HepG2 (cell line): Measurements from ENCODE around the gene CDC6. TPM values are rescaled to one million over a fixed set of nuclear protein-coding genes. Genes with fewer than 3 reads are reported as not detected.

Experiments used
- CBX2 ChIP-seq, 2 experiments: fragments of 200-600 bp in 1 of 2; sonication (generic); formaldehyde crosslinking in 1 of 2; IDR thresholded peaks; 2 replicates each; pipeline versions ENCODE4 v1.7.0 to v1.8.1; 2018 to 2022; ENCODE audit warnings: low read depth in 2 of 2, low read length in 1 of 2, mild to moderate bottlenecking in 1 of 2, missing genetic modification reagents in 1 of 2
- CHCHD3 ChIP-seq: sonication (generic); formaldehyde crosslinking; IDR thresholded peaks from 2 replicates; pipeline ENCODE4 v1.8.0; 2022; ENCODE audit warnings: mild to moderate bottlenecking, missing genetic modification reagents, moderate library complexity
- CREBL2 ChIP-seq: sonication (generic); formaldehyde crosslinking; IDR thresholded peaks from 2 replicates; pipeline ENCODE4 v1.8.1; 2023; ENCODE audit warnings: missing genetic modification reagents, mild to moderate bottlenecking, borderline replicate concordance
- DR1 ChIP-seq: sonication (generic); formaldehyde crosslinking; IDR thresholded peaks from 2 replicates; pipeline ENCODE4 v1.8.0; 2021; ENCODE audit warnings: mild to moderate bottlenecking, missing genetic modification reagents, inconsistent platforms
- FLYWCH1 ChIP-seq: sonication (generic); formaldehyde crosslinking; IDR thresholded peaks from 2 replicates; pipeline ENCODE4 v1.8.1; 2023; ENCODE audit warnings: mild to moderate bottlenecking, missing genetic modification reagents
- IRF2 ChIP-seq: IDR thresholded peaks from 2 replicates; pipeline ENCODE4 v1.6.1; 2018; ENCODE audit warnings: missing genetic modification reagents, missing compliant biosample characterization
- KMT2B ChIP-seq: IDR thresholded peaks from 2 replicates; pipeline ENCODE4 v1.6.1; 2016; ENCODE audit warnings: missing genetic modification reagents, missing compliant biosample characterization
- MED1 ChIP-seq: sonication (generic); formaldehyde crosslinking; IDR thresholded peaks from 2 replicates; pipeline ENCODE4 v1.4.0; 2020; ENCODE audit warnings: missing genetic modification reagents
- NCOA1 ChIP-seq: sonication (generic); formaldehyde crosslinking; IDR thresholded peaks from 2 replicates; pipeline ENCODE4 v1.9.0; 2021; ENCODE audit warnings: missing genetic modification reagents
- NR0B2 ChIP-seq: sonication (generic); formaldehyde crosslinking; IDR thresholded peaks from 2 replicates; pipeline ENCODE4 v1.4.0; 2020; ENCODE audit warnings: mild to moderate bottlenecking, missing genetic modification reagents
- PHF20 ChIP-seq: sonication (generic); formaldehyde crosslinking; IDR thresholded peaks from 2 replicates; pipeline ENCODE4 v1.5.0; 2020; ENCODE audit warnings: mild to moderate bottlenecking, missing genetic modification reagents
- PHF5A ChIP-seq: IDR thresholded peaks from one replicate; pipeline ENCODE4 v1.6.1; 2018; ENCODE audit warnings: low read depth, missing genetic modification reagents; ENCODE audit not compliant: unreplicated experiment
- RFX5 ChIP-seq: IDR thresholded peaks from 2 replicates; pipeline ENCODE4 v1.6.1; 2011; ENCODE audit warnings: low read depth, low read length, improper control_type of control experiment
- SRSF9 ChIP-seq: fragments of 200-400 bp; formaldehyde crosslinking; IDR thresholded peaks from 2 replicates; pipeline ENCODE4 v1.6.1; 2018; ENCODE audit warnings: borderline replicate concordance, mild to moderate bottlenecking, low read depth, low read length; ENCODE audit not compliant: insufficient read depth, poor library complexity, severe bottlenecking
- THYN1 ChIP-seq: sonication (generic); formaldehyde crosslinking; IDR thresholded peaks from 2 replicates; pipeline ENCODE4 v1.8.1; 2023; ENCODE audit warnings: low read depth, mild to moderate bottlenecking, moderate library complexity, missing genetic modification reagents, borderline replicate concordance
- ZFP41 ChIP-seq: sonication (generic); formaldehyde crosslinking; IDR thresholded peaks from 2 replicates; pipeline ENCODE4 v1.4.0; 2020; ENCODE audit warnings: mild to moderate bottlenecking, missing genetic modification reagents, borderline replicate concordance
- ZNF143 ChIP-seq: sonication (generic); formaldehyde crosslinking; IDR thresholded peaks from 2 replicates; pipeline ENCODE4 v1.4.0; 2020; ENCODE audit warnings: missing genetic modification reagents
- ZNF414 ChIP-seq: sonication (generic); formaldehyde crosslinking; IDR thresholded peaks from 2 replicates; pipeline ENCODE4 v1.5.0; 2020; ENCODE audit warnings: missing genetic modification reagents
- ZNF549 ChIP-seq: sonication (generic); formaldehyde crosslinking; IDR thresholded peaks from 2 replicates; pipeline ENCODE4 v1.5.0; 2020; ENCODE audit warnings: missing genetic modification reagents
- ZNF552 ChIP-seq: sonication (generic); formaldehyde crosslinking; IDR thresholded peaks from 2 replicates; pipeline ENCODE4 v1.9.0; 2022; ENCODE audit warnings: missing genetic modification reagents, mild to moderate bottlenecking, borderline replicate concordance
- ZNF558 ChIP-seq: sonication (generic); formaldehyde crosslinking; IDR thresholded peaks from 2 replicates; pipeline ENCODE4 v1.9.0; 2022; ENCODE audit warnings: mild to moderate bottlenecking, missing genetic modification reagents, borderline replicate concordance
- ZNF639 ChIP-seq: conservative IDR thresholded peaks from 2 replicates; pipeline ENCODE4 v1.6.1; 2018; ENCODE audit warnings: missing genetic modification reagents
- ZNF644 ChIP-seq: IDR thresholded peaks from 2 replicates; pipeline ENCODE4 v1.6.1; 2016; ENCODE audit warnings: low read depth
- ZNF670 ChIP-seq: sonication (generic); formaldehyde crosslinking; IDR thresholded peaks from 2 replicates; pipeline ENCODE4 v1.8.0; 2022; ENCODE audit warnings: mild to moderate bottlenecking, missing genetic modification reagents, borderline replicate concordance
- ZNF780A ChIP-seq: sonication (generic); formaldehyde crosslinking; IDR thresholded peaks from 2 replicates; pipeline ENCODE4 v1.8.0; 2022; ENCODE audit warnings: mild to moderate bottlenecking, missing genetic modification reagents, moderate library complexity
- ZSCAN29 ChIP-seq: sonication (generic); formaldehyde crosslinking; conservative IDR thresholded peaks from 2 replicates; pipeline ENCODE4 v1.4.0; 2020; ENCODE audit warnings: mild to moderate bottlenecking, missing genetic modification reagents
- ZSCAN5A ChIP-seq: sonication (generic); formaldehyde crosslinking; IDR thresholded peaks from 2 replicates; pipeline ENCODE4 v1.8.0; 2022; ENCODE audit warnings: mild to moderate bottlenecking, missing genetic modification reagents, borderline replicate concordance
- polyA plus RNA-seq, 8 experiments: library from polyadenylated mRNA; depleted of rRNA in 3 of 8; stranded (reverse) in 7 of 8; unstranded in 1 of 8; fragments of >200 nt; fragmentation: Illumina TruSeq in 4 of 8; extraction: Trizol in 4 of 8; gene quantifications; 2 replicates each; pipeline versions ENCODE4 v1.2.1 to v1.2.3, GENCODE V29; 2011 to 2016; ENCODE audit warnings: low read depth in 4 of 8, missing spikeins in 1 of 8, mixed read lengths in 1 of 8; ENCODE audit not compliant: insufficient read depth in 1 of 8
- total RNA-seq, 5 experiments: library from RNA; depleted of rRNA; stranded (reverse); fragments of >200 nt; fragmentation: Illumina TruSeq; extraction: Trizol; gene quantifications; 2 replicates each; pipeline ENCODE4 v1.2.3, GENCODE V29; 2016; ENCODE audit warnings: low read depth in 1 of 5

CDC6 gene
- total and polyA plus RNA-seq, 2 of the 13 experiments (the other 11 are each of a cell fraction or from before 2014, with no cell fraction given) = 17.4 to 114 TPM

GRCh38 chr17:40290629-40291280 lies 3.1 kb downstream of the CDC6 start (continued):
- TF ChIP-seq MED1 (CRISPR knock-in tag) = peak; percentile 27; the same call in 1 of the 2 replicates
- TF ChIP-seq ZNF639 (CRISPR knock-in tag) = no peak
- no peak for TF ChIP-seq THYN1 (CRISPR knock-in tag)
- no peak for TF ChIP-seq FLYWCH1 (CRISPR knock-in tag)
- TF ChIP-seq ZNF552 (CRISPR knock-in tag) = no peak
- no peak for TF ChIP-seq ZNF414
- TF ChIP-seq PHF5A (CRISPR knock-in tag) = no peak
- no peak for TF ChIP-seq RFX5
- no peak for TF ChIP-seq CREBL2 (CRISPR knock-in tag)
- no peak for TF ChIP-seq ZFP41 (CRISPR knock-in tag)
- no peak for TF ChIP-seq KMT2B (CRISPR knock-in tag)
- no peak for TF ChIP-seq ZNF549 (CRISPR knock-in tag)
- no peak for TF ChIP-seq ZSCAN29 (CRISPR knock-in tag)
- no peak for TF ChIP-seq ZNF644 (CRISPR knock-in tag)
- TF ChIP-seq DR1 (CRISPR knock-in tag) = no peak
- 0 out of 2 replicates have a peak, but pooled peaks have one; percentile 43 for TF ChIP-seq CHCHD3 (CRISPR knock-in tag)
- TF ChIP-seq IRF2 (CRISPR knock-in tag) = peak; percentile 63; the same call in 1 of the 2 replicates
- TF ChIP-seq ZSCAN5A (CRISPR knock-in tag) = no peak
- TF ChIP-seq NCOA1 = no peak
- TF ChIP-seq ZNF670 (CRISPR knock-in tag) = no peak
- no peak for TF ChIP-seq CBX2 (IDR thresholded peaks at IDR 0.05; ENCODE audit: low read depth, low read length)
- TF ChIP-seq CBX2 (CRISPR knock-in tag; IDR thresholded peaks at IDR 0.05; ENCODE audit: low read depth) = no peak
- TF ChIP-seq SRSF9 = no peak
- TF ChIP-seq PHF20 (CRISPR knock-in tag) = no peak
- no peak for TF ChIP-seq ZNF780A (CRISPR knock-in tag)
- TF ChIP-seq NR0B2 (CRISPR knock-in tag) = no peak
- no peak for TF ChIP-seq ZNF558
- no peak for TF ChIP-seq ZNF143 (CRISPR knock-in tag)
